IPS DF 4.7 (cell line): ENCODE results near the gene RHBDF2.

ENCODE experiments used
- DNase-seq: peaks from one replicate; pipeline ENCODE4 v3.0.0-alpha.2; 2013; ENCODE audit warnings: low spot score; ENCODE audit errors: extremely low read depth

RHBDF2 gene

DNA sequence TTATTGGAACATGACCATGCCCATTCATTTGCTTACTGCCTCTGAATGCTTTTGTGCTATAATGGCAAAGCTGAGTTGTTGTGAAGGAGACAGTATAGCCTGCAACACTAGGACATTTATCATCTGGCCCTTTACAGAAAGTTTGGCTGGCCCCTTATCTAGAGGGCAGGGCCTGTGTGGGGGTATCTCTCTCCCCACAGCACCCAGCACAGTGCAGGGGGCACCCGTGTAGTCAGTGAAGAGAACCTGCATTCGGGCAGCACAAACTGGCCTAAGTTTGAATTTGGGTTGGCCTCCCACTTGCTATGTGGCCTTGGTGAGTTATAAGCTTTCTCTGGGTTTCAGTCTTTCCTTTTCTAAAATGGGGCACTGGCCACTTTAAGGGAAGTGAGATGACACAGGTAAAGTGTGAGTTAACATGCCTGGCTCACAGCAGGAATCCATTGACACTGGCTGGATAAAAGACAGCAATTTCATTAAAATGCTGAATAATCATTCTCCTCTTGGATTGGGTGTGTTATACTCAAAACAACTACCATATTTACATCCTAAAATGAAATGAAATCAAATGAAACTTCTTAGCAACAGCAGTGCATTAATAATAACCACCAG is 60.4 kb downstream of the RHBDF2 start:
- DNase-seq = no peak

DNA sequence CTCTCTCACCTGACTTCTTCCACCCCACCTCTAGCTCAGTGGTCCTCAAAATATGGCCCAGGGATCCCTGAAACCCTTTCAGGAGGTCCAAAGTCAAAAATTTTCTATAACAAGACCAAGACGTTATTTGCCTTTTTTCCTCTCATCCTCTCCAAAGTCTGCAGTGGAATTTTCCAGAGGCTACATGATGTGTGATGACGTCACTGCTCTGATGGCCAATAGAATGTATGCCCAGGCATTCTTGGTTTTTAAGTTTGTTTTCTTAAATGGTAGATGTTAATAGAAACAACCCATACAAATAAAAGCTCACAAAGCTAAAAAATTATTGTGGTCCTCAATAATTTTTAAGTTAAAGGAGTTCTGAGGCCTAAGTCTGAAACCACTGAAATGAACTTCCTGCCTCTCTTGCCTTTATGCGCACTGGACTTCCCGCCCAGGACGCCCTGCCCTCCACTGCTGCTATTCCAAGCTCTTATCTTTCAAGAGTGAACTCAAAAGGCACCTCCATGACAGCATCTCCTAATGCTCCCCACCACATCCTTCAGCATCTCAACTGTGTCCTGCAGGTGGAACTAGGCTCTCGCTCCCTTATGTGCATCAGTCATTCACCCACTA is 61.8 kb downstream of the RHBDF2 start:
- DNase-seq = no peak

DNA sequence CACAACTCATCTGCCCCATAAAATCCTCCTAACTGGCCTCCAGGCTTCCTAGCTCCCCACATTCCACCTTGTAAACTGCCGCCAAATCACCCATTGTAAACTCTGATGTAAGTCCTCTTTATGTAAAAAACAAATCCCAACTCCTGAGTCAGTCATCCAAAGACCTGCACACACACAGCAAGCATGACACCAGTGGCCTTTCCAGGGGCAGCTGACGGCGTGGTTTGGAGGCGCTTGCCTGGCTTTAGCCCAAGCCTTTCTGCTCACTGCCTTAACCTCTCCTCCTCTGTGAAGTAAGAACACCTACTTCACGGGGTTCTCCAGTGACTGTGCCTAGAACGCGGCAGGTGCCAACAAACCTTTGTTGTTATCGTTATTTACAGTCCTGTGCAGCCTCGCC is 62.3 kb downstream of the RHBDF2 start:
- no peak for DNase-seq

DNA sequence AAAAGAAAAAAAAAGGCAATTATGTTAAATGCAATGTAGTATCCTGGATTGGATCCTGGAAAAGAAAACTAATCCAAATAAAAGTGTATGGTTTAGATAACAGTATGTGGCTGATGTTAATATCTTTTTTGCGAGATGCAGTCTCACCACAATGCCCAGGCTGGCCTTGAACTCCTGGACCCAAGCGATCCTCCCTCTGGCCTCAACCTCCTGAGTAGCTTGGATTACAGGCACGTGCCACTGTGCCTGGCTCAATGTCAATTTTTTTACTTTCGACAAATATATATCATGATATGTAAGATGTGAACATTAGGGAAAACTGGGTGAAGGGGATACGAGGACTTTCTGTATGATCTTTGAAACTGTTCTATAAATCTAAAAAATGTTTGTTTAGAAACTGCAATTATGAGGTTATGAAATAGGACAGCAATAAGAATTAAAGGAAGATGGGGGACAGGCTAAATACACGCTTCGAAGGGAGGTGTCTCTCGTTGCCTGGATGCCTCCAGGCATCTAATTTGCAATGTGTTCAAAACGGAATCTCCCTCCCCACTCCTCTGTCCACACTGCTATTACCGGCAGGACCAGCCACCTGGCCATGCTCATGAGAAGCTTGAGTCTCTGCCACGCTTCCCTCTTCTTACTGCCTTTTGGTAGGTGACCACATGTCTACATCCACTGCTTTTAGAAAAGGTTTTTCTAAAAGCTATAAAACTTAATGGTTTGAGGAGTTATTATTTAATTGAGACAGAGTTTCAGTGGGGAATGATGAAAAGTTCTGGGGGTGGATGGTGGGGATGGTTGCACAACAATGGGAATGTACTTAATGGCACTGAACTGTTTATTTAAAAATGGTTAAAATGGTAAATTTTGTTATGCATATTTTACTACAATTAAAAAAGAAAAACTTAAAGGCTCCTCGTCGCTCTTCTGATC is 63.5 kb downstream of the RHBDF2 start:
- DNase-seq = no peak

DNA sequence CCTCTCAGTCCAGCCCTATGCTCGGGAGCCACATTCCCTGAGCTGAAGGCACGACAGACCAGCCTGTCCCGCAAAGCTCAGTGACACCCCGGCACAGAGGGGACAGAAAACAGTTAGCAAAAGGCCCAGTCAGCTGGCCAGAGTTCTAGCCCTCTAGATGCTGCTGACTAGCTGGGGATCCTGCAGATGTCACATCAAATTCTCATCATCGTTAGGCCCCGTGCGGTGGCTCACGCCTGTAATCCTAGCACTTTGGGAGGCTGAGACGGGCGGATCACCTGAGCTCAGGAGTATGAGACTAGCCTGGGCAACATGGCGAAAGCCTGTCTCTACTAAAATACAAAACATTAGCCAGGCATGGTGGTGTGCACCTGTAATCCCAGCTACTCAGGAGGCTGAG is 65.5 kb downstream of the RHBDF2 start:
- DNase-seq = no peak

DNA sequence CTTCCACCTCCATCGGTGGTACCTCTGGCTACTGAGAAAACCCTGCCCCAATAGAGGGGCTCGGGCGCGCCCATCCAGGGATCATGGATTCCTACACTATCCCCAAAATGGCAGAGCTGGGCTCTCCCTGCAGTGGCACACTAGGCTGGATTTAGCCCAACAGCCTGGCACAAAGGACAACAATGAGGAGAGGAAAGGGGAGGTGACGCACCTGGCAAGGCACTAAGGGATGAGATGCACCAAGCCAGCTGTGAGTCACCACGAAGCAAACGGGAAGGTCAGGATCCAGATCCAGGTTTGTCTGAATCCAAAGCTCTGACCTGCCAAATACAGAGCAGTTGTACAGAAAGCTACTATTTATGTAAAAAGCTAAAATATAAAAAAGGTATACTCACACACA is 66.4 kb downstream of the RHBDF2 start:
- no peak for DNase-seq

DNA sequence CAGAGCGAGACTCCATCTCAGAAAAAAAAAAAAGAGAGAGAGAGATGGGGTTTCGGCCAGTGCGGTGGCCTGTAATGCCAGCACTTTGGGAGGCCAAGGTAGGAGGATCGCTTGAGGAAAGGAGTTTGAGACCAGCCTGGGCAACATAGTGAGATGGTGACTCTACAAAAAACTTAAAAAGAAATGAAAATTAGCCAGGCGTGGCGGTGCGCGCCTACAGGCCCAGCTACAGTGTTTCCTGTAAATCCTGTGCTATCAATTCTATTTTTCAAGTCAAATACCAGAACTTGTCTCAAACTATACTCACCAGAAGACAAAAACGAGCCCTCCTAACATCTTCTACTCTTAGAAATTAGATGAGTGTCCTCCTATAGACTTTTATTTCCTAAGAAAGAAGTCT is 67.5 kb downstream of the RHBDF2 start:
- no peak for DNase-seq

DNA sequence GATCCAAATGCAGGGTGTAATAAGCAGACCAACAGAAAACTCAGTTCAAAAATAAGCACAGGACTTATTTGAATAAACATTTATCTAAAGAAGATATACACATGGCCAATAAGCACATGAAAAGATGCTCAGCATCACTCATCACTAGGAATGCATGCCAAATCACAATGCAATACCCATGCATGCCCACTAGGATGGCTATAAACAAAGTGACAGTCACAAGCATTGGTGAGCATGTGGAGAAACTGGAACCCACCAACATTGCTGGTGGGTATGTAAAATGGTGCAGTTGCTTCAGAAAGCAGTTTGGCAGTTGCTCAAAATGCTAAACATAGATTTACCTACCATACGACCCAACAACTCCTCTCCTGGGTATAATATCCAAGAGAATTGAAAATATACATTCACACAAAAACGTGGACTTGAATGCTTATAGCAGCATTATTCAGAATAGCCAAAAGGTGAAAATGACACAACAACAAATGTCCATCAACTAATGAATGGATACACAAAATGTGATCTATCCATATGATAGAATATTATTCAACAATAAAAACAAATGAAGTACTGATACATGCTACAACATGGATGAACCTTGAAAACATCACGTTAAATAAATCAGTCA is 68.4 kb downstream of the RHBDF2 start:
- no peak for DNase-seq

DNA sequence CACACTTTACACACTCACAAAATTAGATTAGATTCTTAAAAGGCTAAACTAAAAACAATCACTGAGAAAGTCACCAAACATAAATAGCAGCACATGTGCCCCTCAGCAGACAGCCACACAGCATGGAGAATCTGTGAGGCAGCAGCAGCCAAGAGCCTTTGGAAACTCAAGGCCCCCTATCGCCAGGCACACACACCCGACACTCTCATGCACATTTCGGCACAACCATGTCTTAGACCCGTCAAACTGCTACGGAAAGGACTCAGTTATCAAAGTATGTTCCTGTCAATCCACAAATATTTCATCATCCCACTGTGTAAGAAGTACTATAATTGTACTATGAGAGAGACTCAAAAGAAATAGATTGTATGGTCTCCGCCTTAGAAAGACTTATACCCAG is 69.2 kb downstream of the RHBDF2 start:
- DNase-seq = no peak

DNA sequence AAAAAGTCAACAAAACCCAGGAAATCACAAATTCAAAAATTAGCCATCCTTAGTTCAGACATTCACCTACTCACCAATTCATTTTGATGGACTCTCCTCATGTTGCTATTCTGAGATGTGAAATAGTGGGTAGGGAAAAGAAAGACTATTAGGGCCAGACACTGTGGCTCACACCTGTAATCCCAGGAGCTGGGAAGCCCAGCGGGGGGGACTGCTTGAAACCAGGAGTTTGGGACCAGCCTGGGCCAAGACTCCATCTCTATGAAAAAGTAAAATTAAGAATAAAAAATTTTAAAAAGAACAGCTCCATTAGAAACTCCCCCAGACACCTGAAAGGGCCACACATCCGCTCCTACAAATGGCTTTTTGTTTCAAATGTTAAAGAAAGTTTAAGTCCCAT is 69.7 kb downstream of the RHBDF2 start:
- DNase-seq = no peak

DNA sequence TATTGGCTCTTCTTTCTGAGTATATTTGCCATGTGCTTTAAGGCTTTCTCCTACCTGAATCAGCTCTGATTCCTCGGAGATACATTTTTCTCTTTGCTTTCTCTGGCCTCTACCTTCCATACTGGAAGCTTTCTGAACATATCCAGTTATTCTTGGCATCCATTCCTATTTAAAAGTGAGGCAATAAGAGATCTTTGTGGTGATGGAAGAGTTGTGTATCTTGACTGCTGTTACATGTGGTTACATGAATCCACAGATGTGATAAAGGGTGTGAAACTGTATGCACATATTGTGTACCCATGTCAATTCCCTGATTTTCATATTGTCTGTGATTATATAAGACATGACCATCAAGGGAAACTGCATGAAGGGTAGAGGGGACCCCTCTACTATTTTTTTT is 72.7 kb downstream of the RHBDF2 start:
- DNase-seq = no peak

DNA sequence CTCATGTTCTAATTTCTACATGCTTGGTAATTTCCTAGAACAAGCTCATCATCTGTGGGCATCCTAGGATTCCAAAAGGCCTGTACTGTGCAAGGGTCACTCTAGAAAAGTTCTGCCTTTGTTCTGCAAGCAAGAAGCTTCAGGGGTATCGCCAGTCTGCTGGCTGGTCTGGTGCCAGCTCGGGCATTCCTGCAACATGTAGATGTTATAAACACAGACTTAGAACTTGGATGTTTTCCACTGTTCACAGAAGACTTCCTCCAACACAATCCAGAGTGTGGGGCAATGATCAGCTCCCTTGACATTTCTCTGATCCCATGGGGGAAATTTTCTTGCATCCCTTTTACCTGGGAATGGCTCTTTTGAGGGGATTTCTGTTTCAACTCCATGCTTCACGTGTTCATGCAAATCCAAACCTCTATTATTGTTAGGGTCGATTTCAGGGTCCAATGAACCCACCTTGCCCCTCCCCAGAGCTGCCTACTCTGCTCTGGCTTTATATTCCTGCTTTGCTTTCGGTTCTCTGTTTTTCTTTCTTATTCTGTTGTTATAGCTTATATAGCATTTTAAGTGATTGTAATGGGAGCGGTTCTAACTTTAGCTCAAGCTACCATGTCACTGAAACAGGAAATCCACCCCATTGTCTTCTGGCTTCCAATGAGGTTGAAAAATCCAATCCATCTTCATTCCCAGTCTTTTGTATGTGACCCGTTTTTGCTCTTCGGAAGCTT is 73.6 kb downstream of the RHBDF2 start:
- DNase-seq = no peak

DNA sequence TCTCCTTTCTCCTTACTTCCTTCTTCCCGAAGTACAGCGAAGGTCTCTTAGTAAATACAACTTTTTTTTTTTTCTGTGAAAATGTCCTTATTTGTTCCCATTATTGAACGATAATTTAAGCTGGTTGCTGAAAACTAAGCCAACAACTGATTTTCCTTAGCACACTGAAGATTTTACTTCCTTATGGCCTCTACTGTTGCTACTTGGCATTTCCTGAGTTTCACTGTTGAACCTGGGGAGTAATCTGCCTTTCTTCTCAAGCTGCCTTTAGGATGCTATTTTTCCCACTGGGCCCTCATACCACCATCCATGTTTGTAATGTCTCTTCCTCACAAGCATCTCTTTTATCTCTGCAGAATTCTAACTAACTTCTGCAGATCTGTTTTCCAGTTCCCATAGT is 74.4 kb downstream of the RHBDF2 start:
- DNase-seq = no peak

DNA sequence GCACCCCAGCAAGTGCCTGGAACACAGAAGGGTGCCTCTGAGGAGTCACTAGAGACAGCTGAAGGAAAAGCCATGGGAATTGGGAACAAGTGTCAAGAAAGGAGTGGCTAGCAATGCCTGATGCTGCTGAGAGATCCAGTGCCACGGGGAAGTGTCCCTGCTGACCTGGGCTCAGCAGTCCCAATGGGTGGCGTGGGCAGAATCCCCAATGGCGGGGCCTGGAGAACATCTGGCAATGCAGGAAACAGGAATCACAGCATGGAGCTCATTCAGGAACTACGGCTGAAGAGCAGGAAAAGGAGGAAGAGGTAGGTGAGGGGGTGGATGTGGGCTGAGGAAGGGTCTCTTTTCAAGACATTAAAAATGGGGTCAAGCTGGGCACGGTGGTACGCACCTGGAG is 78.4 kb downstream of the RHBDF2 start:
- DNase-seq = no peak

DNA sequence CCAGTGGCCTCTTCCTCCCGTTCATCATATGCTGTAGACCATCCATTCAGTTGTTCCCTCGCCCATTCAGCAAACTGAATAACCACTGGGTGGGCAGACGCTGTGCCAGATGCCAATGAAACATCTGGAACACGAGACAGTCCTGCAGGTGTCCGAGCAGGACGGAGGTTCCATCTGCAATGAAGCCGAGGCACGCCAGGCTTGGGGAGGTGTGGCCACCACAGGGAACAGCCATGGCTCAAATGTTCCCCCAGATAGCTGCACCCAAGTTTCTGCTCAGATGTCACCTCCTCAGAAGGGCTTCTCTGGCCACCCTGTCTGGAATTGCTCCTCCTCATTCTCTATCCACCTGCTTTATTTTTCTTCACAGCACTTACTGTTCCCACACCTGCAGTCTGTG is 78.8 kb downstream of the RHBDF2 start:
- no peak for DNase-seq

DNA sequence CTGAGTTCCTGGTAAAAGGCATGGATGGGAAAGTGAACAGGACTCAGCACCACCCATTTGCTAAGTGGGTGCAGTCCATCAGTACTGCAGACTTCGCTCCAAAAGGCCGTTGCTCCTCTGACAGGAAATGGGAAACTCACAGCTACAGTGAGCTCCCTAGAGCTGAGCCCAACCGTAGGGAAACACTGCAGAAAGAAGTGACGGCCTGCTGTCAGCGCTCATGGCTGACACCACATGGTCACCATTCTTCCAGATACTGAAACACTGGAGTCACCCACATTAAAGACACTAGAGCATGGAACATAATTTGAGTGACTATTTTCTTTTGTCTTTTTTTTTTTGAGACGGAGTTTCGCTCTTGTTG is 80.2 kb downstream of the RHBDF2 start:
- no peak for DNase-seq
